ENCODE results near the gene CACNA2D4.

DNA sequence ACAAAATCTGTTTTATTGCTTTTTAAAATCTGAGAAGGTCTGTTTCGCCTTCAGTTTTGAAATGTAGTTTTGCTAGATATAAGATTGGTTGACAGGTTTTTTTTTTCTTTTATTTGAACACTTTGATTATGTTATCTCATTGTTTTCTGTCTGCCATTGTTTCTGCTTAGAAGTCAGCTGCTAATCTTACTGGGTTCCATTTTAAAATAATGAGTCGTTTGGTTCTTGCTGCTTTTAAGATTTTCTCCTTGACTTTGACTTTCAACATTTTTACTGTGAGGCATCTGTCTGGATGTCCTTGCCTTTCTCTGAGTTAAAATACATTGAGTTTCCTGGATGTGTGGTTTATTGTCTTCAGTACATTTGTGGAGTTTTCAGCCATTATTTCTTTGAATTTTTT lies 170.8 kb downstream of the CACNA2D4 start:
- TF ChIP-seq, protein P1, sequence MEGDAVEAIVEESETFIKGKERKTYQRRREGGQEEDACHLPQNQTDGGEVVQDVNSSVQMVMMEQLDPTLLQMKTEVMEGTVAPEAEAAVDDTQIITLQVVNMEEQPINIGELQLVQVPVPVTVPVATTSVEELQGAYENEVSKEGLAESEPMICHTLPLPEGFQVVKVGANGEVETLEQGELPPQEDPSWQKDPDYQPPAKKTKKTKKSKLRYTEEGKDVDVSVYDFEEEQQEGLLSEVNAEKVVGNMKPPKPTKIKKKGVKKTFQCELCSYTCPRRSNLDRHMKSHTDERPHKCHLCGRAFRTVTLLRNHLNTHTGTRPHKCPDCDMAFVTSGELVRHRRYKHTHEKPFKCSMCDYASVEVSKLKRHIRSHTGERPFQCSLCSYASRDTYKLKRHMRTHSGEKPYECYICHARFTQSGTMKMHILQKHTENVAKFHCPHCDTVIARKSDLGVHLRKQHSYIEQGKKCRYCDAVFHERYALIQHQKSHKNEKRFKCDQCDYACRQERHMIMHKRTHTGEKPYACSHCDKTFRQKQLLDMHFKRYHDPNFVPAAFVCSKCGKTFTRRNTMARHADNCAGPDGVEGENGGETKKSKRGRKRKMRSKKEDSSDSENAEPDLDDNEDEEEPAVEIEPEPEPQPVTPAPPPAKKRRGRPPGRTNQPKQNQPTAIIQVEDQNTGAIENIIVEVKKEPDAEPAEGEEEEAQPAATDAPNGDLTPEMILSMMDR (conservative IDR thresholded peaks at IDR 0.05) = no peak
- TF ChIP-seq ZFX (IDR thresholded peaks at IDR 0.05) = no peak
